ENCODE results near the gene PARD3B. TPM values are rescaled to one million over a fixed set of nuclear protein-coding genes. Genes with fewer than 3 reads are reported as not detected.

PARD3B gene
- total RNA-seq, 1 experiment from 2014 or later: 10.1 TPM

- intact Hi-C loops (cut with micrococcal nuclease; ENCODE audit: unreplicated experiment): no loop called here
- CTCF ChIA-PET: no interaction called here
- BruUV-seq (replicated peaks): no TSS peak
- H3K36me3 Mint-ChIP-seq (ENCODE audit: insufficient read depth, unreplicated experiment): no peaks in the 10 kb centered on the region
- TF ChIP-seq CTCF (IDR thresholded peaks at IDR 0.05; ENCODE audit: unreplicated experiment): no peak
- no peaks in the 10 kb centered on the region for H3K9me3 Mint-ChIP-seq (ENCODE audit: low read depth, unreplicated experiment)
- no peak overlapping the region for H3K27ac Mint-ChIP-seq (ENCODE audit: unreplicated experiment)
- no peak overlapping the region for H3K4me3 Mint-ChIP-seq (ENCODE audit: low read depth, unreplicated experiment)
- no peak for DNase-seq
- H3K27me3 Mint-ChIP-seq (ENCODE audit: unreplicated experiment): no peaks in the 10 kb centered on the region
- peaks cover 10% of the 10 kb centered on the region for H3K4me1 Mint-ChIP-seq (ENCODE audit: low read depth, unreplicated experiment)
Measured at GRCh38 chr2:205296959-205297358, 751.7 kb downstream of the PARD3B start.

DNA sequence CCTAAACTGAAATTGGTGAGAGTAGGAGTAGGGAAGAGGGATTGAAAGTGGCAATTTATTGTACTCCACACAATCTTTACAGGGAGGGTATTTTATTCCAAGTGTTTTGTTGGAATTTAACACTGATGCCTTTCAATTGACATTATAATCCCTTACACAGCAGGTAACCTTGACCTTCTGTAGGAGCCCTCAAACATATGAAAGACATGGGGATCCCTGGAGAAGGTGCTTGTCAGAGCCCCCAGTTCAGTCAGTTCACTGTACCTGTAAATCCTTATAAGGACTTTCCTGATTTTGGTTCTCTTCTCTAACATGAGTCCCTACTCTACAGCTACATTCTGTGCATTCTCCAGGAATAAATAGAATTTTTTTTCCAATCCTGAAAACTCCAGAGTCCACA, 752.1 kb downstream of the PARD3B start:
- intact Hi-C loops (cut with micrococcal nuclease; ENCODE audit: unreplicated experiment): no loop called here
- DNase-seq: no peak
- H3K27ac Mint-ChIP-seq (ENCODE audit: unreplicated experiment): no peak overlapping the region
- no peaks in the 10 kb centered on the region for H3K27me3 Mint-ChIP-seq (ENCODE audit: unreplicated experiment)
- CTCF ChIA-PET: no interaction called here
- TF ChIP-seq CTCF (IDR thresholded peaks at IDR 0.05; ENCODE audit: unreplicated experiment): no peak
- H3K4me3 Mint-ChIP-seq (ENCODE audit: low read depth, unreplicated experiment): no peak overlapping the region
- BruUV-seq (replicated peaks): no TSS peak
- no peaks in the 10 kb centered on the region for H3K36me3 Mint-ChIP-seq (ENCODE audit: insufficient read depth, unreplicated experiment)
- no peaks in the 10 kb centered on the region for H3K9me3 Mint-ChIP-seq (ENCODE audit: low read depth, unreplicated experiment)
- H3K4me1 Mint-ChIP-seq (ENCODE audit: low read depth, unreplicated experiment): peaks cover 10% of the 10 kb centered on the region

GRCh38 chr2:205297846-205298245, 752.6 kb downstream of the PARD3B start:
- no peaks in the 10 kb centered on the region for H3K27me3 Mint-ChIP-seq (ENCODE audit: unreplicated experiment)
- H3K36me3 Mint-ChIP-seq (ENCODE audit: insufficient read depth, unreplicated experiment): no peaks in the 10 kb centered on the region
- no peaks in the 10 kb centered on the region for H3K9me3 Mint-ChIP-seq (ENCODE audit: low read depth, unreplicated experiment)
- no peak overlapping the region for H3K27ac Mint-ChIP-seq (ENCODE audit: unreplicated experiment)
- no TSS peak for BruUV-seq (replicated peaks)
- TF ChIP-seq CTCF (IDR thresholded peaks at IDR 0.05; ENCODE audit: unreplicated experiment): no peak
- intact Hi-C loops (cut with micrococcal nuclease; ENCODE audit: unreplicated experiment): no loop called here
- no peak for DNase-seq
- CTCF ChIA-PET: no interaction called here
- peaks cover 10% of the 10 kb centered on the region for H3K4me1 Mint-ChIP-seq (ENCODE audit: low read depth, unreplicated experiment)
- H3K4me3 Mint-ChIP-seq (ENCODE audit: low read depth, unreplicated experiment): no peak overlapping the region

DNA sequence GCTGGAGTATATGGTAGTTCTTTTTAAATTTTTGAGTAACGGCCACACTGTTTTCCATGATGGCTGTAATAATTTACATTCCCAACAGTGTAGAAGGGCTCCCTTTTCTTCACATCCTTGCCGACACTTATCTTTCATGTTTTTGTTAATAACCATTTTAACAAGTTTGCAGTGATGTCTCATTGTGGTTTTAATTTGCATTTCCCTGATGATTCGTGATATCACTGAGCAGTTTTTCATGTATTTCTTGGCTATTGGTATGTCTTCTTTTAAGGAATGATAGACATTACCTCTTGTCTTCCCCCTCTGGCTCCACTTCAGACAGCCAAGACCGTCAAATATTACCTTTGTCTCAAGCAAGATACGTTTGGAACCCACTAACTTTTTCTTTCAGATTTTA, 765.9 kb downstream of the PARD3B start:
- no peaks in the 10 kb centered on the region for H3K36me3 Mint-ChIP-seq (ENCODE audit: insufficient read depth, unreplicated experiment)
- no peaks in the 10 kb centered on the region for H3K9me3 Mint-ChIP-seq (ENCODE audit: low read depth, unreplicated experiment)
- no peak overlapping the region for H3K4me3 Mint-ChIP-seq (ENCODE audit: low read depth, unreplicated experiment)
- DNase-seq: no peak
- no peaks in the 10 kb centered on the region for H3K27me3 Mint-ChIP-seq (ENCODE audit: unreplicated experiment)
- BruUV-seq (replicated peaks): no TSS peak
- H3K27ac Mint-ChIP-seq (ENCODE audit: unreplicated experiment): no peak overlapping the region
- TF ChIP-seq CTCF (IDR thresholded peaks at IDR 0.05; ENCODE audit: unreplicated experiment): no peak
- intact Hi-C loops (cut with micrococcal nuclease; ENCODE audit: unreplicated experiment): no loop called here
- H3K4me1 Mint-ChIP-seq (ENCODE audit: low read depth, unreplicated experiment): no peaks in the 10 kb centered on the region
- CTCF ChIA-PET: no interaction called here
